CD4-positive, alpha-beta T cell (primary cell): ENCODE results near the gene IFFO2. TPM values are rescaled to one million over a fixed set of nuclear protein-coding genes. Genes with fewer than 3 reads are reported as not detected.

Source experiments
- ATAC-seq: fragments of 200-7000 bp; cut with Tn5 transposase; one replicate; pipeline ENCODE4 v1.10.0; 2022; ENCODE audit warnings: mild to moderate bottlenecking; ENCODE audit not compliant: poor library complexity
- CTCF ChIA-PET: fragments of 350-600 bp; sonication (Branson Sonifier 250); formaldehyde crosslinking; loops from one replicate; lab custom pipeline; 2021; ENCODE audit warnings: antibody characterized with exemption, inconsistent platforms; lab: Charles Lee
- POLR2A ChIA-PET: fragments of 350-600 bp; sonication (Branson Sonifier 250); formaldehyde crosslinking; loops from one replicate; lab custom pipeline; 2021; ENCODE audit warnings: antibody characterized with exemption, inconsistent platforms; lab: Charles Lee
- DNase-seq, 14 experiments: peaks; one replicate each; pipeline ENCODE4 v3.0.0-alpha.2; 2013 to 2020; ENCODE audit warnings: mixed read lengths in 2 of 14
- H3K27ac ChIP-seq, 2 donors: one replicate each; pipeline versions ENCODE4 v1.5.1 to v1.7.0; 2013; ENCODE audit warnings: low read length in 2 of 2, low read depth in 1 of 2, mild to moderate bottlenecking in 1 of 2
- H3K27me3 ChIP-seq, 2 experiments: 1 replicate in 1 of 2; 2 replicates in 1 of 2; pipeline versions ENCODE4 v1.6.1 to v1.7.0; 2013; ENCODE audit warnings: low read length in 2 of 2, control low read depth in 1 of 2, mild to moderate bottlenecking in 1 of 2, moderate library complexity in 1 of 2; ENCODE audit not compliant: insufficient read depth in 2 of 2, control insufficient read depth in 1 of 2
- H3K36me3 ChIP-seq: one replicate; pipeline ENCODE4 v1.6.1; 2013; ENCODE audit warnings: low read length, control low read depth; ENCODE audit not compliant: insufficient read depth
- H3K4me1 ChIP-seq: one replicate; pipeline ENCODE4 v1.6.1; 2013; ENCODE audit warnings: low read length, control low read depth; ENCODE audit not compliant: insufficient read depth
- H3K4me3 ChIP-seq: one replicate; pipeline ENCODE4 v1.5.1; 2013; ENCODE audit warnings: mild to moderate bottlenecking, low read length, moderate library complexity
- H3K9me3 ChIP-seq, 2 experiments: 1 replicate in 1 of 2; 2 replicates in 1 of 2; pipeline versions ENCODE4 v1.6.1 to v1.7.0; 2013; ENCODE audit warnings: low read length in 2 of 2, mild to moderate bottlenecking in 2 of 2, control low read depth in 1 of 2, moderate library complexity in 1 of 2; ENCODE audit not compliant: control insufficient read depth in 1 of 2, insufficient read depth in 1 of 2
- H3K27ac Mint-ChIP-seq: one replicate; pipeline ENCODE4 v1.8.0; 2020; ENCODE audit warnings: mixed read lengths
- H3K27me3 Mint-ChIP-seq: one replicate; pipeline ENCODE4 v1.8.0; 2021; ENCODE audit warnings: mixed read lengths
- H3K36me3 Mint-ChIP-seq: one replicate; pipeline ENCODE4 v1.8.0; 2021; ENCODE audit warnings: low read depth, mixed read lengths
- H3K4me1 Mint-ChIP-seq: one replicate; pipeline ENCODE4 v1.8.0; 2021; ENCODE audit warnings: low read depth, mixed read lengths
- H3K4me3 Mint-ChIP-seq: one replicate; pipeline ENCODE4 v1.8.0; 2020; ENCODE audit warnings: mild to moderate bottlenecking, mixed read lengths
- H3K9me3 Mint-ChIP-seq: one replicate; pipeline ENCODE4 v1.8.0; 2020; ENCODE audit warnings: mixed read lengths
- CTCF ChIP-seq: fragments of 200-600 bp; IDR thresholded peaks from one replicate; pipeline ENCODE4 v1.8.0; 2022; ENCODE audit warnings: antibody characterized with exemption, mild to moderate bottlenecking
- intact Hi-C, 2 experiments: fragments of 100-400 bp; cut with DNase I in 1 of 2; cut with micrococcal nuclease in 1 of 2; formaldehyde crosslinking; loops; one replicate each; pipeline versions ENCODE4 v1.15.1 to v1.9.0; 2023 to 2025; cut with DNase I, micrococcal nuclease
- total RNA-seq, 174 experiments: library from RNA in 2 of 174; stranded (reverse) in 2 of 174; gene quantifications; one replicate each; pipeline ENCODE4 v1.2.3 and lab custom pipeline; 2021 to 2026

The IFFO2 gene
- total RNA-seq, 2 experiments from 2014 or later, result 106 to 112 TPM

GRCh38 chr1:18927654-18928272 lies 28.7 kb downstream of the IFFO2 start:
- peaks cover 100% of the 10 kb centered on the region for H3K4me1 ChIP-seq
- H3K36me3 ChIP-seq, result no peaks in the 10 kb centered on the region
- H3K27ac Mint-ChIP-seq, result peak overlapping the region; percentile 83
- ChIA-PET CTCF (interaction anchor here (1.0 to 4.7 kb wide), 6 partner anchors 14 to 45 kb away, joined by 4 to 53 read pairs (median 11); partner anchors contain the start of gene IFFO2), POLR2A (interaction anchor here (0.8 to 7.7 kb wide), 13 partner anchors 10 to 324 kb away, joined by 3 to 150 read pairs (median 10); partner anchors contain the start of genes ALDH4A1, IFFO2 and MRTO4)
- no peaks in the 10 kb centered on the region for H3K9me3 Mint-ChIP-seq
- no peaks in the 10 kb centered on the region for H3K27me3 ChIP-seq
- peak in 8 of 14 experiments; percentile 24 to 81 (median 52) for DNase-seq
- no peaks in the 10 kb centered on the region for H3K27me3 Mint-ChIP-seq
- peak overlapping the region; percentile 52 for H3K4me3 Mint-ChIP-seq
- ATAC-seq, result peak; percentile 40
- H3K36me3 Mint-ChIP-seq, result peaks cover 4% of the 10 kb centered on the region
- no peak for TF ChIP-seq CTCF
- H3K4me3 ChIP-seq, result peak overlapping the region; percentile 49
- intact Hi-C loops, result loop anchor here (1.0 to 2.0 kb wide), 4 partner anchors 21 to 29 kb away; partner anchors contain the start of gene IFFO2 (in 2 of the 2)
- no peaks in the 10 kb centered on the region for H3K9me3 ChIP-seq
- peak overlapping the region; percentile 87 to 91 for H3K27ac ChIP-seq
- peaks cover 93% of the 10 kb centered on the region for H3K4me1 Mint-ChIP-seq

- Mint-ChIP-seq H3K9me3 (no peaks in the 10 kb centered on the region), H3K27me3 (no peaks in the 10 kb centered on the region), H3K4me3 (peak overlapping the region; percentile 52), H3K27ac (peak overlapping the region; percentile 83), H3K4me1 (peaks cover 93% of the 10 kb centered on the region), H3K36me3 (no peaks in the 10 kb centered on the region)
- no peaks in the 10 kb centered on the region for H3K9me3 ChIP-seq
- H3K4me3 ChIP-seq, result peak overlapping the region; percentile 49
- TF ChIP-seq CTCF, result no peak
- ChIA-PET POLR2A (interaction anchor here (0.8 to 7.7 kb wide), 16 partner anchors 11 to 325 kb away, joined by 3 to 150 read pairs (median 7); partner anchors contain the start of genes ALDH4A1, IFFO2 and MRTO4), CTCF (interaction anchor here (0.8 to 4.7 kb wide), 10 partner anchors 13 to 152 kb away, joined by 3 to 53 read pairs (median 8); partner anchors contain the start of gene IFFO2)
- H3K36me3 ChIP-seq, result no peaks in the 10 kb centered on the region
- DNase-seq (peak in 11 of 14 experiments; percentile 17 to 70 (median 45)), ATAC-seq (peak; percentile 50)
- H3K4me1 ChIP-seq, result peaks cover 100% of the 10 kb centered on the region
- peak overlapping the region; percentile 87 to 91 for H3K27ac ChIP-seq
- intact Hi-C loops, result loop anchor here (1.0 to 2.0 kb wide), 4 partner anchors 20 to 30 kb away; partner anchors contain the start of gene IFFO2 (in 2 of the 2)
- no peaks in the 10 kb centered on the region for H3K27me3 ChIP-seq
These were observed 29.3 kb downstream of the IFFO2 start for GRCh38 chr1:18927082-18927653.

- DNase-seq (peak; percentile 61 to 94 (median 80)), ATAC-seq (peak; percentile 82)
- no peaks in the 10 kb centered on the region for H3K9me3 Mint-ChIP-seq
- peak overlapping the region; percentile 52 for H3K4me3 Mint-ChIP-seq
- peaks cover 93% of the 10 kb centered on the region for H3K4me1 Mint-ChIP-seq
- POLR2A ChIA-PET, result interaction anchor here (0.8 to 7.7 kb wide), 15 partner anchors 11 to 148 kb away, joined by 3 to 150 read pairs (median 9); partner anchors contain the start of genes ALDH4A1 and IFFO2
- CTCF ChIA-PET, result interaction anchor here (0.8 to 4.7 kb wide), 10 partner anchors 13 to 152 kb away, joined by 3 to 53 read pairs (median 8); partner anchors contain the start of gene IFFO2
- TF ChIP-seq CTCF, result no peak
- H3K36me3 Mint-ChIP-seq, result no peaks in the 10 kb centered on the region
- H3K27ac Mint-ChIP-seq, result peak overlapping the region; percentile 83
- intact Hi-C loops, result loop anchor here (1.0 to 2.0 kb wide), 7 partner anchors 20 to 148 kb away; partner anchors contain the start of gene IFFO2 (in 2 of the 2)
- no peaks in the 10 kb centered on the region for H3K27me3 Mint-ChIP-seq
- no peaks in the 10 kb centered on the region for H3K36me3 ChIP-seq
- H3K27ac ChIP-seq, result peak overlapping the region; percentile 87 to 91
- no peaks in the 10 kb centered on the region for H3K9me3 ChIP-seq
- peak overlapping the region; percentile 49 for H3K4me3 ChIP-seq
- peaks cover 97% of the 10 kb centered on the region for H3K4me1 ChIP-seq
- H3K27me3 ChIP-seq, result no peaks in the 10 kb centered on the region
These were observed 30.0 kb downstream of the IFFO2 start for GRCh38 chr1:18926315-18927081.
